ENCODE measurements around the gene CPA1. TPM values are rescaled to one million over a fixed set of nuclear protein-coding genes. Genes with fewer than 3 reads are reported as not detected.

Gene CPA1
- total RNA-seq, 4 donors from 2014 or later, result not detected

DNA sequence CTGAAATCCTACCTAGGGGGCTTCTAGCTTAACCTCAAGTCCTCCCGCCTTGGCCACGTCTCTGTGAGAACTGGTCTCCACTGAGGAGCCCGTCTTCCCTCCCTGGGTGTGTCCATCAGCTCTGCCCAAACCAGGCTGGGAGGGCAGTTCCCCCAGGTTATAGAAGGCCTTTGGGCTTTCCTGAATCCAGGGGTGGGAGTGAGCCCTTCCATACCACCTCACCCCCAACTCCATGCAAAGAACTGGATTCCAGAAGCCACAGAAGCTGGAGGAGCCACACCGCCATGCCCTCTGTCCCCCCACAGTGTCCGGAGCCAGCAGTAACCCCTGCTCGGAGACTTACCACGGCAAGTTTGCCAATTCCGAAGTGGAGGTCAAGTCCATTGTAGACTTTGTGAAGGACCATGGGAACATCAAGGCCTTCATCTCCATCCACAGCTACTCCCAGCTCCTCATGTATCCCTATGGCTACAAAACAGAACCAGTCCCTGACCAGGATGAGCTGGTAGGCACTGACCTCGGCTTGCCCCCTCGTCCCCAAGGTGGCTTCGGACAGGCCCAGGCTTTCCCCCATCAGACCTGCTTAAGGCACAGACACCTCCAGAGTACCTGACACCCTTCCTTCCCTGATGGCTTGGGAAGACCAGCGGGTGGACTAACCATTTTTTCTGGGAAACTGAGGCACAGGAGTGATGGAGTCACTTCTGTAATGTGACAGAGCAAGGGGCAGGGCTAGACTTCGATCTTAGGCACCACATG lies 4.7 kb downstream of the CPA1 start:
- DNase-seq, result no peak
- TF ChIP-seq, protein P1, sequence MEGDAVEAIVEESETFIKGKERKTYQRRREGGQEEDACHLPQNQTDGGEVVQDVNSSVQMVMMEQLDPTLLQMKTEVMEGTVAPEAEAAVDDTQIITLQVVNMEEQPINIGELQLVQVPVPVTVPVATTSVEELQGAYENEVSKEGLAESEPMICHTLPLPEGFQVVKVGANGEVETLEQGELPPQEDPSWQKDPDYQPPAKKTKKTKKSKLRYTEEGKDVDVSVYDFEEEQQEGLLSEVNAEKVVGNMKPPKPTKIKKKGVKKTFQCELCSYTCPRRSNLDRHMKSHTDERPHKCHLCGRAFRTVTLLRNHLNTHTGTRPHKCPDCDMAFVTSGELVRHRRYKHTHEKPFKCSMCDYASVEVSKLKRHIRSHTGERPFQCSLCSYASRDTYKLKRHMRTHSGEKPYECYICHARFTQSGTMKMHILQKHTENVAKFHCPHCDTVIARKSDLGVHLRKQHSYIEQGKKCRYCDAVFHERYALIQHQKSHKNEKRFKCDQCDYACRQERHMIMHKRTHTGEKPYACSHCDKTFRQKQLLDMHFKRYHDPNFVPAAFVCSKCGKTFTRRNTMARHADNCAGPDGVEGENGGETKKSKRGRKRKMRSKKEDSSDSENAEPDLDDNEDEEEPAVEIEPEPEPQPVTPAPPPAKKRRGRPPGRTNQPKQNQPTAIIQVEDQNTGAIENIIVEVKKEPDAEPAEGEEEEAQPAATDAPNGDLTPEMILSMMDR (IDR thresholded peaks at IDR 0.05 in 4 of 5, conservative IDR thresholded peaks at IDR 0.05 in 1 of 5), result no peak
- no peak for TF ChIP-seq POLR2A (IDR thresholded peaks at IDR 0.05)
- H3K27ac ChIP-seq, result peak overlapping the region in 2 of 4 donors; percentile 63 to 64
- no peak overlapping the region for H3K4me3 ChIP-seq
- peaks cover 9 to 19% of the 10 kb centered on the region in 2 donors for H3K4me1 ChIP-seq
- no peaks in the 10 kb centered on the region for H3K36me3 ChIP-seq
- intact Hi-C loops (cut with DNase I; ENCODE audit: low total_unique reads), result no loop called here
- peak in 1 of 2 donors; percentile 5 for ATAC-seq
- in situ Hi-C loops (cut with MboI; ENCODE audit: low sequenced_read_pairs in 4 of 4), result no loop called here
- H3K9me3 ChIP-seq, result no peaks in the 10 kb centered on the region
- no peaks in the 10 kb centered on the region for H3K27me3 ChIP-seq

DNA sequence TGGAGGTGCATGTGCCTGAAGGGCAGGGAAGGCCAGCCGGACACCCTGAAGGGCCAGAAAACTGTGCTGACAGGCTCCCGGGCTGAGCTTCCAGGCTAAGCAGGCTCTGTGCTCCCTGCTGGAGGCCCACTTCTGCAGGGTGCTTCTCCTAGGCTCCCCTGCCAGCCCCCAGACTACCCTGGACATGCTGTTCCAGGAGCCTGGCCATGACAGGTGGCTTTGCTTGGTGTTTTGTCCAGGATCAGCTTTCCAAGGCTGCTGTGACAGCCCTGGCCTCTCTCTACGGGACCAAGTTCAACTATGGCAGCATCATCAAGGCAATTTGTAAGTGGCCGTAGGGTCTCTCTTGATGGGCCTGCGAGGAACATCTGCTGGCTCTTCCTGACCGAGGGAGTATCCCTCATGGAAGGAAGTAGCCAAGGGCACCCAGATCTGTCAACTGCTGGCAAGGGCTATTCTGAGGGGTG lies 5.3 kb downstream of the CPA1 start:
- DNase-seq, result peak; percentile 57 to 71
- H3K4me3 ChIP-seq, result no peak overlapping the region
- no peaks in the 10 kb centered on the region for H3K36me3 ChIP-seq
- in situ Hi-C loops (cut with MboI; ENCODE audit: low sequenced_read_pairs in 4 of 4) (no loop called here), intact Hi-C loops (cut with DNase I; ENCODE audit: low total_unique reads) (no loop called here)
- no peak for TF ChIP-seq POLR2A (IDR thresholded peaks at IDR 0.05)
- TF ChIP-seq, protein P1 (IDR thresholded peaks at IDR 0.05 in 4 of 5, conservative IDR thresholded peaks at IDR 0.05 in 1 of 5), result no peak
- H3K4me1 ChIP-seq, result peaks cover 9 to 13% of the 10 kb centered on the region in 2 donors
- H3K27ac ChIP-seq, result peak overlapping the region in 2 of 4 donors; percentile 63 to 64
- H3K27me3 ChIP-seq, result no peaks in the 10 kb centered on the region
- ATAC-seq, result peak; percentile 87 to 92
- H3K9me3 ChIP-seq, result no peaks in the 10 kb centered on the region

DNA sequence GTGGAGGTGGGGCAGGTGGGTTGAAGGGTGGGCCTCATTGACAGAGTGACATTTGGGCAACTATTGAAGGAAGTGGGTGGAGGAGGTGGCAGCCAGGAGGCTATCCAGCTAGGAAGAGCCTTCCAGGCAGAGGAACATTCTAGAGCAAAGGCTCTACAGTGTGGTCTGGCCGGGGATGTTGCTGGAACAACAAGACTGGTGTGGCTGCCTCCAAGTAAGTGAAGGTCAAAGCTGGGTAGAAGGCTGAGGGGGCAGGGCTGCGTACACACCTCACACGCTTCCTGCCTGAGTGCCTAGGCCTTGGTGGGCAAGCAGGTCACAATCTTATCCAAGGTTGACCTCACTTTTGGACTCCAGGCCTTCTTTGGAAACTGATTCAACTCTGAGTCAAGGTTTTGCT lies 6.6 kb downstream of the CPA1 start:
- no peak for TF ChIP-seq POLR2A (IDR thresholded peaks at IDR 0.05)
- TF ChIP-seq, protein P1 (IDR thresholded peaks at IDR 0.05 in 4 of 5, conservative IDR thresholded peaks at IDR 0.05 in 1 of 5), result no peak
- ATAC-seq (no peak), DNase-seq (no peak)
- H3K27me3 ChIP-seq, result no peaks in the 10 kb centered on the region
- no peaks in the 10 kb centered on the region for H3K9me3 ChIP-seq
- no peak overlapping the region for H3K27ac ChIP-seq
- in situ Hi-C loops (cut with MboI; ENCODE audit: low sequenced_read_pairs in 4 of 4) (no loop called here), intact Hi-C loops (cut with DNase I; ENCODE audit: low total_unique reads) (no loop called here)
- H3K36me3 ChIP-seq, result no peaks in the 10 kb centered on the region
- H3K4me1 ChIP-seq, result peaks cover 9 to 10% of the 10 kb centered on the region in 2 donors
- H3K4me3 ChIP-seq, result no peak overlapping the region

DNA sequence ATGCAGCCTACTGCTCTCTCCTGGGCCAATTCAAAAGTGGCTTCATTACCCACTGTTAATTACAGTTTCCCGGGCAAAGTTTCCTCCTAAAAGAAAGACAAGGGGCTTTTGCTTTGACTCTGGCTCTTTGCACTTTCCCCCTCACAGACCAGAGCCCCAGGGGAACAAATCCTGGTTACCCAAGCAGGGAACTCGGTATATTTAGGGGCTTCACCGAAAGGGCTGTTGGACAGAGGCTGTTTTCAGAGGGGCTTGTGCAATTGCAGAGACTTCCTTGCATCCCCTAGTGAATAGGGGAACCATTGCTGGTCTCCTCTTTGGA lies 7.0 kb downstream of the CPA1 start:
- no peak overlapping the region for H3K4me3 ChIP-seq
- DNase-seq (no peak), ATAC-seq (no peak)
- TF ChIP-seq, protein P1 (IDR thresholded peaks at IDR 0.05 in 4 of 5, conservative IDR thresholded peaks at IDR 0.05 in 1 of 5), result no peak
- TF ChIP-seq POLR2A (IDR thresholded peaks at IDR 0.05), result no peak
- intact Hi-C loops (cut with DNase I; ENCODE audit: low total_unique reads) (no loop called here), in situ Hi-C loops (cut with MboI; ENCODE audit: low sequenced_read_pairs in 4 of 4) (no loop called here)
- H3K4me1 ChIP-seq, result peaks cover 9 to 10% of the 10 kb centered on the region in 2 donors
- H3K9me3 ChIP-seq, result no peaks in the 10 kb centered on the region
- no peak overlapping the region for H3K27ac ChIP-seq
- no peaks in the 10 kb centered on the region for H3K27me3 ChIP-seq
- H3K36me3 ChIP-seq, result no peaks in the 10 kb centered on the region

Data from gastrocnemius medialis (tissue), 4 donors.